Measurements from ENCODE around the gene CERS4. TPM values are rescaled to one million over a fixed set of nuclear protein-coding genes. Genes with fewer than 3 reads are reported as not detected.
"Not testable (repeated sequence)": the region's sequence is repeated elsewhere in the genome, so short reads cannot be mapped to it uniquely, and the experiment has no call there.

CERS4 gene
- total RNA-seq, 1 donor = 4.0 TPM

- H3K79me2 ChIP-seq (ENCODE audit: insufficient read depth, low read length) = no peaks in the 10 kb centered on the region
- H3K27ac ChIP-seq (ENCODE audit: low read depth, low read length) = no peak overlapping the region
- peak; percentile 45 for DNase-seq (ENCODE audit: insufficient read length, low spot score, missing footprints)
- TF ChIP-seq, protein P1, sequence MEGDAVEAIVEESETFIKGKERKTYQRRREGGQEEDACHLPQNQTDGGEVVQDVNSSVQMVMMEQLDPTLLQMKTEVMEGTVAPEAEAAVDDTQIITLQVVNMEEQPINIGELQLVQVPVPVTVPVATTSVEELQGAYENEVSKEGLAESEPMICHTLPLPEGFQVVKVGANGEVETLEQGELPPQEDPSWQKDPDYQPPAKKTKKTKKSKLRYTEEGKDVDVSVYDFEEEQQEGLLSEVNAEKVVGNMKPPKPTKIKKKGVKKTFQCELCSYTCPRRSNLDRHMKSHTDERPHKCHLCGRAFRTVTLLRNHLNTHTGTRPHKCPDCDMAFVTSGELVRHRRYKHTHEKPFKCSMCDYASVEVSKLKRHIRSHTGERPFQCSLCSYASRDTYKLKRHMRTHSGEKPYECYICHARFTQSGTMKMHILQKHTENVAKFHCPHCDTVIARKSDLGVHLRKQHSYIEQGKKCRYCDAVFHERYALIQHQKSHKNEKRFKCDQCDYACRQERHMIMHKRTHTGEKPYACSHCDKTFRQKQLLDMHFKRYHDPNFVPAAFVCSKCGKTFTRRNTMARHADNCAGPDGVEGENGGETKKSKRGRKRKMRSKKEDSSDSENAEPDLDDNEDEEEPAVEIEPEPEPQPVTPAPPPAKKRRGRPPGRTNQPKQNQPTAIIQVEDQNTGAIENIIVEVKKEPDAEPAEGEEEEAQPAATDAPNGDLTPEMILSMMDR (IDR thresholded peaks at IDR 0.05; ENCODE audit: extremely low read depth, low read depth, low read length) = no peak
- H2AFZ ChIP-seq (ENCODE audit: low read length) = no peak overlapping the region
- no peaks in the 10 kb centered on the region for H3K4me1 ChIP-seq (ENCODE audit: insufficient read depth, low read length)
- no peaks in the 10 kb centered on the region for H3K9me3 ChIP-seq (ENCODE audit: low read depth, low read length)
- H3K27me3 ChIP-seq (ENCODE audit: insufficient read depth, low read length) = peaks cover 16% of the 10 kb centered on the region
- H3K36me3 ChIP-seq (ENCODE audit: insufficient read depth, low read length) = no peaks in the 10 kb centered on the region
- no peak overlapping the region for H3K4me2 ChIP-seq (ENCODE audit: insufficient read depth, low read length)
- no peak overlapping the region for H3K4me3 ChIP-seq (ENCODE audit: insufficient read depth, low read length)
- H4K20me1 ChIP-seq (ENCODE audit: insufficient read depth, low read length) = no peaks in the 10 kb centered on the region
Measured at GRCh38 chr19:8214802-8215201, 5.6 kb downstream of the CERS4 start.

GRCh38 chr19:8215783-8216182 is 6.6 kb downstream of the CERS4 start:
- no peak overlapping the region for H3K4me3 ChIP-seq (ENCODE audit: insufficient read depth, low read length)
- H3K4me2 ChIP-seq (ENCODE audit: insufficient read depth, low read length) = no peak overlapping the region
- no peaks in the 10 kb centered on the region for H3K4me1 ChIP-seq (ENCODE audit: insufficient read depth, low read length)
- no peak overlapping the region for H3K27ac ChIP-seq (ENCODE audit: low read depth, low read length)
- H2AFZ ChIP-seq (ENCODE audit: low read length) = no peak overlapping the region
- no peaks in the 10 kb centered on the region for H3K79me2 ChIP-seq (ENCODE audit: insufficient read depth, low read length)
- no peaks in the 10 kb centered on the region for H3K9me3 ChIP-seq (ENCODE audit: low read depth, low read length)
- TF ChIP-seq, protein P1 (IDR thresholded peaks at IDR 0.05; ENCODE audit: extremely low read depth, low read depth, low read length) = no peak
- H4K20me1 ChIP-seq (ENCODE audit: insufficient read depth, low read length) = no peaks in the 10 kb centered on the region
- peaks cover 6% of the 10 kb centered on the region for H3K27me3 ChIP-seq (ENCODE audit: insufficient read depth, low read length)
- peak; percentile 34 for DNase-seq (ENCODE audit: insufficient read length, low spot score, missing footprints)
- H3K36me3 ChIP-seq (ENCODE audit: insufficient read depth, low read length) = no peaks in the 10 kb centered on the region

GRCh38 chr19:8216357-8216756 is 7.2 kb downstream of the CERS4 start:
- Histone ChIP-seq H4K20me1 (ENCODE audit: insufficient read depth, low read length) (no peaks in the 10 kb centered on the region), H3K4me2 (ENCODE audit: insufficient read depth, low read length) (no peak overlapping the region), H3K36me3 (ENCODE audit: insufficient read depth, low read length) (no peaks in the 10 kb centered on the region), H3K27me3 (ENCODE audit: insufficient read depth, low read length) (peaks cover under 1% of the 10 kb centered on the region), H3K4me1 (ENCODE audit: insufficient read depth, low read length) (no peaks in the 10 kb centered on the region), H3K9me3 (ENCODE audit: low read depth, low read length) (no peaks in the 10 kb centered on the region), H3K4me3 (ENCODE audit: insufficient read depth, low read length) (no peak overlapping the region), H2AFZ (ENCODE audit: low read length) (no peak overlapping the region), H3K27ac (ENCODE audit: low read depth, low read length) (no peak overlapping the region), H3K79me2 (ENCODE audit: insufficient read depth, low read length) (no peaks in the 10 kb centered on the region)
- TF ChIP-seq, protein P1 (IDR thresholded peaks at IDR 0.05; ENCODE audit: extremely low read depth, low read depth, low read length) = no peak
- DNase-seq (ENCODE audit: insufficient read length, low spot score, missing footprints) = peak; percentile 25

DNA sequence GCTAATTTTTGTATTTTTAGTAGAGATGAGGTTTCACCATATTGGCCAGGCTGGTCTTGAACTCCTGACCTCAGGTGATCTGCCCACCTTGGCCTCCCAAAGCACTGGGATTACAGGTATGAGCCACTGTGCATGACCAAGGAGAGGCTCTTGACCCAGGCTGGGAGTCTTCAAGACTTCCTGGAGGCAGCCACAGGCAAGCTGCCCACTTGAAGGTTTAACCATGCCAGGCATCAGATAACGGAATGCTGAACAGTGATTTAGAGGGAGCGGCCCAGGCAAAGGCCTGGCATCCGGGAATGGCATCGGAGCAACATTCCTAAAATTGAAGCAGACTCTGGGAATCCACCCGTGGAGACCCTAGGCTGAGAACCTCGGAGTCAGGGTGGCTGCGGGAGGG is 9.0 kb downstream of the CERS4 start:
- H3K4me3 ChIP-seq (ENCODE audit: insufficient read depth, low read length); H3K27ac ChIP-seq (ENCODE audit: low read depth, low read length); H3K9me3 ChIP-seq (ENCODE audit: low read depth, low read length); H3K4me1 ChIP-seq (ENCODE audit: insufficient read depth, low read length); H3K79me2 ChIP-seq (ENCODE audit: insufficient read depth, low read length); H3K4me2 ChIP-seq (ENCODE audit: insufficient read depth, low read length); H3K27me3 ChIP-seq (ENCODE audit: insufficient read depth, low read length); H2AFZ ChIP-seq (ENCODE audit: low read length); H4K20me1 ChIP-seq (ENCODE audit: insufficient read depth, low read length); DNase-seq (ENCODE audit: insufficient read length, low spot score, missing footprints); H3K36me3 ChIP-seq (ENCODE audit: insufficient read depth, low read length): not testable (repeated sequence)
